Epithelial cell of umbilical artery (primary cell): ENCODE measurements around the gene MRPL14. TPM values are rescaled to one million over a fixed set of nuclear protein-coding genes. Genes with fewer than 3 reads are reported as not detected.

Experiments
- total RNA-seq: library from RNA; depleted of rRNA; stranded (reverse); fragments of >200 nt; gene quantifications from 2 replicates; pipeline ENCODE4 v1.2.3, GENCODE V29; 2014

MRPL14 gene
- total RNA-seq: 83.2 and 136 TPM in 2 replicates

DNA sequence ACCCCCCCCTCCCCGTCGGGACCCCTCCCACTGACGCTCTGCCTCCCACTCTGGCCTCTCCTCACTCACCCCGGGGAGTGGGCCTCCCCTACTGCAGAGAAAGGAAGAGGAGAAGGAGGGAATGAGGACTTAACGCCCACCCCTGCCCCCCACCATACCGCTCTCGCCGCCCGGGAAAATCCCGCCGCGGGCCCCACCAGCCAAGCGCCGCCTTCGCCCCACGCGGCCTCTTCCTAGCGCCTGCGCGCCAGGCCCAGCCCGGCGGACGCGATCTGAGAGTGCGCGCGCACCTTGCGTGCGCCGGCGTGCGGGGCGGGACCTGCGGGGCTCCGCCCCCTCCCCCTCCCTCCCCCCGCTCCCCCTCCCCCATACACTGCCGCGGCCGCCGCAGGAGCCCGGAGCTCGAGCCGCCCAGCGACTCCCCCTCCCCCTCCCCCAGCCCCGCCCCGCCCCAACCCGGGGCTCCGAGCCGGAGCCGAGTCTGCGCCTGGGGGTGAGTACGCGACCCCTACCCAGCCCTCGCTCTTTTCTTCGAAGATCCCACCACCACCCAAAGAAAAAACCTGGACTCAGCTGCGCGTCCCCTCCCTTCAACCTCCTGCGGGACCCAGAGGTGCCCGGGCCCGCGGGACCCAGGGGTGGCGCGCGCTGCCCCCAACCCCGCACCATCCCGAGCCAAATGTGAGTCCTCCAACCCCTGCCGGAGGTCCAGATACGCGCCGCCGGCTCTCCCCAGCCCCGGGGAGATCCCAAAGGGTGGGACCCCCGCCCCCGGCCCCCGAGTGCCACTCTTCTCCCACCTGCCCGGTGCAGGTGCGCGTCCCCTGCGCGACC, at the start of gene MRPL14, which contains the start of gene TMEM63B:
MRPL14 (minus strand) TSS at position 267 of the 834 bp plus-strand sequence. CDS start 10,841 bp downstream, outside the sequence.
TMEM63B (plus strand) TSS at position 369 of the 834 bp plus-strand sequence. CDS start 7,031 bp downstream, outside the sequence.

DNA sequence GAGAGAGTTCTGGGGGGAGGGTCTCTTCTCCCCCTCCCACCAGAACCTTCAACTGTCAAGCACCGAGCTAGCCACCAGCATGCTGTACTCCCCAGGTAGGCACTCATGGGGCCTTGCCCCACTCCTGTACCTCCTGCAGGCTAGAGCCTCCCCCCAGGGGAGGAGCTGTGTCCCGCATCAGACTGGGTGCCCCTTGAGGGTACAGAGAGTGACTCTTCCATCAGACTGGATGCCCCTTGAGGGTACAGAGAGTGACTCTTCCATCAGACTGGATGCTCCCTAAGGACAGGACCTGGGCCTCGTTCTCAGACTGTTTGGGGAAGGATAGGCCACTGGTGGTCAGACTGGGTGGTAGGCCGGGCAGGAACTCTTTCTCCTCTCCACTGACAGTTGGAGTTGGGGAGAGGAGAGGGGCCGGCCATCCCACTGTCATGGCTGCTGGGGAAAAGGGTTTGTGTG, 31.5 kb upstream of the MRPL14 start, which contains the start of gene CAPN11:
CAPN11 (plus strand) TSS at position 51 of the 459 bp plus-strand sequence; CDS start at position 80, 29 bp downstream.

Other genes with a start within 250 kb of the MRPL14 start
- gene TMEM63B, start 102 bp upstream of the MRPL14 start, total RNA-seq: 12.7 and 19.3 TPM in 2 replicates
- 3.0 and 4.2 TPM in 2 replicates for gene CAPN11, start 31.4 kb upstream of the MRPL14 start, total RNA-seq
- gene MYMX, start 89.5 kb upstream of the MRPL14 start, total RNA-seq: under 0.01 TPM in 1 of 2 replicates, not detected in the other
- gene SLC29A1, start 96.1 kb upstream of the MRPL14 start, total RNA-seq: 51.7 and 68.9 TPM in 2 replicates
- gene HSP90AB1, start 119.6 kb upstream of the MRPL14 start, total RNA-seq: 888 and 963 TPM in 2 replicates
- gene SLC35B2, start 130.1 kb upstream of the MRPL14 start, total RNA-seq: 47.3 and 59.8 TPM in 2 replicates
- gene NFKBIE, start 138.1 kb upstream of the MRPL14 start, total RNA-seq: 10.4 and 28.7 TPM in 2 replicates
- gene TMEM151B, start 143.0 kb upstream of the MRPL14 start, total RNA-seq: under 0.01 TPM in 1 of 2 replicates, not detected in the other
- gene AARS2, start 185.9 kb upstream of the MRPL14 start, total RNA-seq: 17.9 and 21.7 TPM in 2 replicates
- not detected in 2 replicates for gene SPATS1, start 215.2 kb upstream of the MRPL14 start, total RNA-seq